ENCODE measurements around the gene DDIT4L.
"Not testable (repeated sequence)": the region's sequence is repeated elsewhere in the genome, so short reads cannot be mapped to it uniquely, and the experiment has no call there.

Gene DDIT4L

GRCh38 chr4:100198061-100198460 is 7.8 kb upstream of the DDIT4L start:
- no peak overlapping the region for H3K4me3 ChIP-seq (ENCODE audit: low read length)
- no peak for DNase-seq (ENCODE audit: low read depth)
- no peak for TF ChIP-seq CTCF (conservative IDR thresholded peaks at IDR 0.05; ENCODE audit: low read length)

DNA sequence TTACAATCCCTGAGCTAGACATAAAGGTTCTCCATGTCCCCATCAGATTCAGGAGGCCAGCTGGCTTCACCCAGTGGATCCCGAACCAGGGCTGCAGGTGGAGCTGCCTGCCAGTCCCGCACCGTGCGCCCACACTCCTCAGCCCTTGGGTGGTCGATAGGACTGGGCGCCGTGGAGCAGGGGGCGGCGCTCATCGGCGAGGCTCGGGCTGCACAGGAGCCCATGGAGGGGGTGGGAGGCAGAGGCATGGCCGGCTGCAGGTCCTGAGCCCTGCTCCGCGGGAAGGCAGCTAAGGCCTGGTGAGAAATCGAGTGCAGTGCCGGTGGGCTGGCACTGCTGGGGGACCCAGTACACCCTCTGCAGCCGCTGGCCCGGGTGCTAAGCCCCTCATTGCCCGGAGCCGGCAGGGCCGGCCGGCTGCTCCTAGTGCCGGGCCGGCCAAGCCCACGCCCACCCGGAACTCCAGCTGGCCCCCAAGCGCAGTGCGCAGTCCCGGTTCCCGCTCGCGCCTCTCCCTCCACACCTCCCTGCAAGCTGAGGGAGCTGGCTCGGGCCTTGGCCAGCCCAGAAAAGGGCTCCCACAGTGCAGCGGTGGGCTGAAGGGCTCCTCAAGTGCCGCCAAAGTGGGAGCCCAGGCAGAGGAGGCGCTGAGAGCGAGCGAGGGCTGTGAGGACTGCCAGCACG is 6.3 kb upstream of the DDIT4L start:
- not testable (repeated sequence) for DNase-seq (ENCODE audit: low read depth); H3K4me3 ChIP-seq (ENCODE audit: low read length)

DNA sequence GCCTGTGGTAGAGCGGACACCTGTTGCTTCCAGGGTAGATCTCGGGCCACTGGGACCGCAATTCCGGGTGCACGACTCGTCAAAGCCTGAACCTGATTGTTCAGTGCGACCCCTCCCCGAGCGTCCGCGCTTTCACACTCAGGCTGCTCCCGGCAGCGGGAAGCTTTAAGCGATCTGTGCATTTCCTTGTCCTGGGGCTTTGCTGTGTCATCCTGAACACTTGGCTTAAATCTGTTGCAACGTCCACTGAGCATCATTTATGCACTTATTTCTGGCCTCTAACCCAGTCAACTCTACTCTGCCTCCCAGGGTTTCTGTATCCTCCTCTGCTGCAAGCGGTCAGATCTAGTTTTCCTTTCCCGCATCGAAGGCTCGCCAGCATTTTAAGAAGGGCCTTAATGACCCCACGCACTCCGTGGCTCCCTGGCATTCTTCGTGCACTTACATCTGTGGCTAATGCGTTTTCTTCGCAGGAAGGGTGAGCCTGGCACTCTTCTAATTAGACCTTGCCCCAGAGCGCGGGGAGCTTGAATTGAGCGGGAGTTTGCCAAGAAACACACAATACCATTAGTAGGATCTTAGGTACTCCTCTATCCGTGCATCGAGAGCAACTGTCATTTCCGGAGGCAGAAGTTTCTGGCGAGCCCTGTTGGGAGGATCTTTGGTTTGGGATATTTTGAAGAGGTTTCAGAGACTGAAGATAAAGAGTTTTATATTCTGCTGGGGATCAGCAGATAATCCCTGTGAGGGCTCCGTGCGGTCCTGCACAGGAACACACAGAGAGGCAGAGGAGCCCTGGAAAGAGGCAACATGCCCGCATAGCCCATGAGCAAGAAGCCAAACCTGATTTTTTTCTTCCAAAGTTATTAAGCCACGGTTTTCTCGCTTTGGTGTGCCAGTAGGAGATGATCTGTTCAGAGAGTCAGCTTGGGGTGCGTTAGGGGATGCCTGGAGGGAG is 654 bp upstream of the DDIT4L start:
- DNase-seq (ENCODE audit: low read depth): peak; percentile 43
- peak overlapping the region; percentile 65 for H3K4me3 ChIP-seq (ENCODE audit: low read length)
- TF ChIP-seq CTCF (conservative IDR thresholded peaks at IDR 0.05; ENCODE audit: low read length): no peak

DNA sequence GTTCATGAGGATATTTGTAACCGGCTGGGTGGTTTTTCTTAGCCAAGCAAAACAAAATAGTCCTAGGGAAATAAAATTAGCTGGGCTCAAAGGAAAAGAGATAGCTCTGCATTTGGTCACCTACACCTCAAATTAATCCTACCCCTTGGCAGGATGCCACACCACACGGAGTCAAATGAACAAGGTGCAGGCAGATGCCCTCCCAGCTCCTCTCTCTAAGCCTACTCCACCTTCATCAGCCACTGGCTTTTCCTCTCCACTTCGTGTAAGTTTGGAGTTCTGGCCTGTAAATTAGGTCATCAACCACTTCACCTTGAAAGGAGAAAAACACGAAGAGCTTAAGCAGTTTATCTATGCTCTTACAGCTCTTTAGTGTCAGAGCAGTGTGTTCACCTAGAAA is 1.4 kb downstream of the DDIT4L start:
- H3K4me3 ChIP-seq (ENCODE audit: low read length): no peak overlapping the region
- no peak for TF ChIP-seq CTCF (conservative IDR thresholded peaks at IDR 0.05; ENCODE audit: low read length)
- no peak for DNase-seq (ENCODE audit: low read depth)

GRCh38 chr4:100187781-100188180 is 2.5 kb downstream of the DDIT4L start:
- DNase-seq (ENCODE audit: low read depth): no peak
- TF ChIP-seq CTCF (conservative IDR thresholded peaks at IDR 0.05; ENCODE audit: low read length): no peak
- H3K4me3 ChIP-seq (ENCODE audit: low read length): no peak overlapping the region

DNA sequence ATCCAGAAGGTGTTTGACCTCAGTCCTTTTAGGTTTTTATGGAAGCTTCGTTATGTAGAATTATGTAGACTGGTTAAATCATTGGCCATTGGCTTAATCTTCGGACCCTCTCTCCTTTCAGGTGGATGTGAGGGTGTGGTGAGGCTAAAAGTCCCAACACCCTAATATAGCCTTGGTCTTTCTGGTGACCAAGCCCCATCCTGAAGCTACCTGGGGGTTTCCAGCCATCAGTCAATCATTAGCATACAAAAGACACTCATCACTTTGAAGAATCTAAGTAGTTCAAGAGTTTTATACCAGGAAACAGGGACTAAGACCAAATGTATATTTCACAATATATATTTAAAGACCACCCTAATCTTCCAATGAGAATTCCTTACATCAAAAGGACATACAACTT is 5.5 kb downstream of the DDIT4L start:
- no peak for TF ChIP-seq CTCF (conservative IDR thresholded peaks at IDR 0.05; ENCODE audit: low read length)
- no peak for DNase-seq (ENCODE audit: low read depth)

GRCh38 chr4:100177855-100178254 is 12.4 kb downstream of the DDIT4L start:
- TF ChIP-seq CTCF (conservative IDR thresholded peaks at IDR 0.05; ENCODE audit: low read length): no peak
- DNase-seq (ENCODE audit: low read depth): no peak

More for the DNA sequence above, 5.5 kb downstream of the DDIT4L start:
- no peak overlapping the region for H3K4me3 ChIP-seq (ENCODE audit: low read length)

More at GRCh38 chr4:100177855-100178254, 12.4 kb downstream of the DDIT4L start:
- H3K4me3 ChIP-seq (ENCODE audit: low read length): no peak overlapping the region

Data from AG10803 (cell line).